ENCODE measurements around the gene SPA17. TPM values are rescaled to one million over a fixed set of nuclear protein-coding genes. Genes with fewer than 3 reads are reported as not detected.

SPA17 gene
- total and polyA plus RNA-seq, 4 donors, result 14.4 to 28.9 (median 16.0) TPM

DNA sequence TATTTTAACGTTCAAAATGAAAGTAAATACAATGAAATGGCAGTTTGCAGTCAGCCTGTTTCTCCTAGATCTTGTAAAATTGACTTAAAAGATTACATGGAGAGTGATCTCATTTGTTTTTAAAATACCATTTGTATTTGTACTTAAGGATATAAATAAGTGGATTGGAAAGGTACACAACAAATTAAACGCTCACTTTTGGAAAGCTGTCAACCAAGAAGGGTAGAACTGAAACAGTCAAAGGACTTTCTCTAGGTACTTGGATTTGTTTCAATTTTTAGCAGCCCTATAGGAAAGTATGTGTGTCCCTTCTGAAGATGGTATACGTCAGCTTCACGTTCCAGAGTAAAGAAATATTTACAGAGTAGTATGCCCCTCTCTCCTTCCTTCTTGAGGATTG lies 43.7 kb upstream of the SPA17 start:
- no peaks in the 10 kb centered on the region for H3K27me3 ChIP-seq (ENCODE audit: control insufficient read depth in 3 of 3, insufficient read depth in 3 of 3, low read length in 2 of 3)
- H3K9me3 ChIP-seq (ENCODE audit: control insufficient read depth in 4 of 4, insufficient read depth in 3 of 4, low read length in 3 of 4), result no peaks in the 10 kb centered on the region
- H3K9ac ChIP-seq (ENCODE audit: insufficient read depth in 1 of 2, low read length in 2 of 2), result no peak overlapping the region
- no peak overlapping the region for H3K27ac ChIP-seq (ENCODE audit: low read depth in 1 of 2, low read length in 1 of 2)
- H3K36me3 ChIP-seq (ENCODE audit: control insufficient read depth in 4 of 4, insufficient read depth in 4 of 4, low read length in 4 of 4), result peaks cover 30 to 58% (median 46%) of the 10 kb centered on the region in 4 donors
- no peak for ATAC-seq (ENCODE audit: insufficient read depth, low FRiP score)
- TF ChIP-seq, protein P1, sequence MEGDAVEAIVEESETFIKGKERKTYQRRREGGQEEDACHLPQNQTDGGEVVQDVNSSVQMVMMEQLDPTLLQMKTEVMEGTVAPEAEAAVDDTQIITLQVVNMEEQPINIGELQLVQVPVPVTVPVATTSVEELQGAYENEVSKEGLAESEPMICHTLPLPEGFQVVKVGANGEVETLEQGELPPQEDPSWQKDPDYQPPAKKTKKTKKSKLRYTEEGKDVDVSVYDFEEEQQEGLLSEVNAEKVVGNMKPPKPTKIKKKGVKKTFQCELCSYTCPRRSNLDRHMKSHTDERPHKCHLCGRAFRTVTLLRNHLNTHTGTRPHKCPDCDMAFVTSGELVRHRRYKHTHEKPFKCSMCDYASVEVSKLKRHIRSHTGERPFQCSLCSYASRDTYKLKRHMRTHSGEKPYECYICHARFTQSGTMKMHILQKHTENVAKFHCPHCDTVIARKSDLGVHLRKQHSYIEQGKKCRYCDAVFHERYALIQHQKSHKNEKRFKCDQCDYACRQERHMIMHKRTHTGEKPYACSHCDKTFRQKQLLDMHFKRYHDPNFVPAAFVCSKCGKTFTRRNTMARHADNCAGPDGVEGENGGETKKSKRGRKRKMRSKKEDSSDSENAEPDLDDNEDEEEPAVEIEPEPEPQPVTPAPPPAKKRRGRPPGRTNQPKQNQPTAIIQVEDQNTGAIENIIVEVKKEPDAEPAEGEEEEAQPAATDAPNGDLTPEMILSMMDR (IDR thresholded peaks at IDR 0.05; ENCODE audit: control extremely low read depth, extremely low read depth), result no peak
- no peaks in the 10 kb centered on the region for H3K4me1 ChIP-seq (ENCODE audit: control insufficient read depth in 5 of 5, insufficient read depth in 5 of 5, low read length in 5 of 5)
- DNase-seq, result no peak
- 84 to 90% methylated on average over 4 of the region's 4 CpGs for WGBS, 2 donors
- H3K4me3 ChIP-seq, result no peak overlapping the region

DNA sequence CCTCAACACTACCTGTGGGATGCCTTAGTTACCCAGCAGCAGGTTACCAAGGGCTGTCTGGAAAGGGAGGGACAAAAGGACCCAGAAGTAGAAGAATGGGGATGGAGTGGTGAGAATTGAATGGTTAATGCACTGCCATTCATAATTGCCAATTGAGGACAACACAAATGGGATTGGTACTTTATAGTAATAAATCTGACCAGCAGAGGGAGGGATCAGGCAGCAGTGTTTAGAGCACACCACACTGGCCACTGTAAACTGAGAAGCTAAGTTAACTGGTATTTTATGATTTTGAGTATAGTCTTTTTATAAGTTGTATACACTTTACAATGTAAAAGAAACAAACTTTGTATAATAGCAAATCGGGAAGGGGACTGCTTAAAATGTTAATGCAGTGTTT lies 40.3 kb upstream of the SPA17 start:
- 95 to 97% methylated on average over 1 of the region's 1 CpG for WGBS, 2 donors
- no peaks in the 10 kb centered on the region for H3K4me1 ChIP-seq (ENCODE audit: control insufficient read depth in 5 of 5, insufficient read depth in 5 of 5, low read length in 5 of 5)
- H3K9me3 ChIP-seq (ENCODE audit: control insufficient read depth in 4 of 4, insufficient read depth in 3 of 4, low read length in 3 of 4), result no peaks in the 10 kb centered on the region
- H3K9ac ChIP-seq (ENCODE audit: insufficient read depth in 1 of 2, low read length in 2 of 2), result no peak overlapping the region
- H3K36me3 ChIP-seq (ENCODE audit: control insufficient read depth in 4 of 4, insufficient read depth in 4 of 4, low read length in 4 of 4), result peaks cover 26 to 43% (median 37%) of the 10 kb centered on the region in 4 donors
- DNase-seq, result no peak
- TF ChIP-seq, protein P1 (IDR thresholded peaks at IDR 0.05; ENCODE audit: control extremely low read depth, extremely low read depth), result no peak
- H3K27ac ChIP-seq (ENCODE audit: low read depth in 1 of 2, low read length in 1 of 2), result no peak overlapping the region
- no peak for ATAC-seq (ENCODE audit: insufficient read depth, low FRiP score)
- no peaks in the 10 kb centered on the region for H3K27me3 ChIP-seq (ENCODE audit: control insufficient read depth in 3 of 3, insufficient read depth in 3 of 3, low read length in 2 of 3)
- no peak overlapping the region for H3K4me3 ChIP-seq

DNA sequence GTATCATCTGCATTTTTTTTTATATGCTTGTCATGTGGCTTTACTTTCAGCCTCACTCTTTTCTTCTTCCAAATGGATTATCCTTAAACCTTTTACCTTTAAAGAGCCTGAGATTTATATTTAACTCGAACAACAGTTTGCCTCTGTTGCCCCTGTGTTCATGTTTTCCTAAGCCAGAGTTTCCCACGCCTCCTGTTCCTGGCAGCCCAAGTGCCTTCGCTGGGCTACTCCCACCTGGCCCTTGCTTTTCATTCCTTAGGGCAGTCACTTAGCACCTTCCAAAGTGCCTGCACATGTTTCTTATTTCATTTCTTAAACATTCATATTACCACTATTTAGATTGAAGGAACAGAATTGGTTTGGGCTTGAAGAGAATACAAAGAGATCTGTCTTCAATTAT lies 37.8 kb upstream of the SPA17 start:
- 93 to 97% methylated on average over 3 of the region's 3 CpGs for WGBS, 2 donors
- DNase-seq, result no peak

More for the DNA sequence above, 37.8 kb upstream of the SPA17 start:
- H3K27ac ChIP-seq (ENCODE audit: low read depth in 1 of 2, low read length in 1 of 2), result no peak overlapping the region
- H3K9ac ChIP-seq (ENCODE audit: insufficient read depth in 1 of 2, low read length in 2 of 2), result no peak overlapping the region
- H3K9me3 ChIP-seq (ENCODE audit: control insufficient read depth in 4 of 4, insufficient read depth in 3 of 4, low read length in 3 of 4), result no peaks in the 10 kb centered on the region
- TF ChIP-seq, protein P1 (IDR thresholded peaks at IDR 0.05; ENCODE audit: control extremely low read depth, extremely low read depth), result no peak
- no peaks in the 10 kb centered on the region for H3K27me3 ChIP-seq (ENCODE audit: control insufficient read depth in 3 of 3, insufficient read depth in 3 of 3, low read length in 2 of 3)
- no peak overlapping the region for H3K4me3 ChIP-seq
- H3K36me3 ChIP-seq (ENCODE audit: control insufficient read depth in 4 of 4, insufficient read depth in 4 of 4, low read length in 4 of 4), result peaks cover 23 to 38% (median 28%) of the 10 kb centered on the region in 4 donors
- no peaks in the 10 kb centered on the region for H3K4me1 ChIP-seq (ENCODE audit: control insufficient read depth in 5 of 5, insufficient read depth in 5 of 5, low read length in 5 of 5)
- ATAC-seq (ENCODE audit: insufficient read depth, low FRiP score), result no peak

All from lung (tissue), 12 donors.